WTC11 (cell line): Measurements from ENCODE around the gene SPNS2.

Experiments used
- CTCF ChIP-seq: fragments of 200-600 bp; IDR thresholded peaks from 2 replicates; pipeline ENCODE4 v1.8.0; 2022; ENCODE audit warnings: antibody characterized with exemption
- NFYB ChIP-seq: sonication (generic); formaldehyde crosslinking; conservative IDR thresholded peaks from 2 replicates; pipeline ENCODE4 v1.8.0; 2022; ENCODE audit warnings: low read depth, missing genetic modification reagents
- ZNF263 ChIP-seq: sonication (generic); formaldehyde crosslinking; IDR thresholded peaks from 2 replicates; pipeline ENCODE4 v1.8.1; 2022; ENCODE audit warnings: low read depth, mild to moderate bottlenecking, moderate library complexity, missing genetic modification reagents
- TF ChIP-seq, protein P1 (sequence below): sonication (generic); formaldehyde crosslinking; IDR thresholded peaks from 2 replicates; pipeline ENCODE4 v1.8.0; 2022; ENCODE audit warnings: mild to moderate bottlenecking, missing genetic modification reagents

DNA sequence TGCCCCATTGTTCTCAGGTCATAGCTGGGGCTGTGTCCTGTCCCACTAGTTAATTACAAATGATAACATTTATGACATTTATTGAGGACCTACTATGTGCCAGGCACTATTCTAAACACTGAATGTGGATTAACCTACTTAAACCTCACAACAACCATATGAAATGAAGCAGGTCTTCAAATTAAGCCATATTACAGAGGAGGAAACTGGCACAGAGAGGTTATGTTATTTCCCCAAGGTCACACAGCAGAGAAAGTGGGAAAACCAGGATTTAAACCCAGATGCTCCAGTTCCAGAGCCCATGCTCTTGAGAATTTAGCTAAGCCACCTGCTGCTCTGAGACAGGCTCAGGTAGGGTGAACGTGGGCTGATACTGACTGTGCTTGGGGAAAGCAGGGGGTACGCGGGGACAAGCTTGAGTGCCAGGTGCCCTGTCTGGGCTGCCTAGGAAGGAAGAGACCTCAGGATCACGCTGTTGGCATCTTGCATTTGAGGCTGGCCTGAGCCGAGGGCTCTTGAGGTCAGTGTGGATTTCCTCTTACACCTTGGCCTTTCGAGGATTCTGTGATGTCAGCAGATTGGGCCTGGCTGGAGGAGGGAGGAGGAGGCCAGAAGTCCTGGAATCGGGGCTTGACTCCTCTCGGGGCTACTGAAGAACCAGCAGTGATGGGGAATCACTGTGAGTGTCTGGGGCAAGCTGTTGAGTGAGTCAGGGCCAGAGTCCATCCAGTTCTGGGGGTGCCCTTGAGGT, 8.9 kb downstream of the SPNS2 start:
- no peak for TF ChIP-seq NFYB (CRISPR knock-in tag)
- TF ChIP-seq, protein P1, sequence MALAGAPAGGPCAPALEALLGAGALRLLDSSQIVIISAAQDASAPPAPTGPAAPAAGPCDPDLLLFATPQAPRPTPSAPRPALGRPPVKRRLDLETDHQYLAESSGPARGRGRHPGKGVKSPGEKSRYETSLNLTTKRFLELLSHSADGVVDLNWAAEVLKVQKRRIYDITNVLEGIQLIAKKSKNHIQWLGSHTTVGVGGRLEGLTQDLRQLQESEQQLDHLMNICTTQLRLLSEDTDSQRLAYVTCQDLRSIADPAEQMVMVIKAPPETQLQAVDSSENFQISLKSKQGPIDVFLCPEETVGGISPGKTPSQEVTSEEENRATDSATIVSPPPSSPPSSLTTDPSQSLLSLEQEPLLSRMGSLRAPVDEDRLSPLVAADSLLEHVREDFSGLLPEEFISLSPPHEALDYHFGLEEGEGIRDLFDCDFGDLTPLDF (CRISPR knock-in tag): no peak
- no peak for TF ChIP-seq CTCF
- no peak for TF ChIP-seq ZNF263
